HepG2 (cell line): ENCODE results near the gene RIPOR1. TPM values are rescaled to one million over a fixed set of nuclear protein-coding genes. Genes with fewer than 3 reads are reported as not detected.

Source experiments
- ATF7 ChIP-seq, 2 experiments: fragments of 450-650 bp in 1 of 2; sonication (generic) in 1 of 2; formaldehyde crosslinking in 1 of 2; IDR thresholded peaks; 2 replicates each; pipeline versions ENCODE4 v1.4.0 to v1.6.1; 2016 to 2020; ENCODE audit warnings: antibody characterized with exemption in 1 of 2, mild to moderate bottlenecking in 1 of 2, missing genetic modification reagents in 1 of 2
- DZIP1 ChIP-seq: sonication (generic); formaldehyde crosslinking; IDR thresholded peaks from 2 replicates; pipeline ENCODE4 v1.5.0; 2020; ENCODE audit warnings: mild to moderate bottlenecking, missing genetic modification reagents
- ERF ChIP-seq: IDR thresholded peaks from 2 replicates; pipeline ENCODE4 v1.6.1; 2018; ENCODE audit warnings: missing biosample characterization, missing genetic modification reagents
- GABPA ChIP-seq, 2 experiments: IDR thresholded peaks; 2 replicates each; pipeline ENCODE4 v1.6.1; 2011 to 2016; ENCODE audit warnings: low read depth in 2 of 2, low read length in 1 of 2, missing biosample characterization in 1 of 2, missing genetic modification characterization in 1 of 2
- HDAC2 ChIP-seq: sonication (generic); formaldehyde crosslinking; IDR thresholded peaks from 2 replicates; pipeline ENCODE4 v1.4.0; 2020; ENCODE audit warnings: missing genetic modification reagents
- HES4 ChIP-seq: sonication (generic); formaldehyde crosslinking; IDR thresholded peaks from 2 replicates; pipeline ENCODE4 v1.9.0; 2021; ENCODE audit warnings: mild to moderate bottlenecking, missing genetic modification reagents, borderline replicate concordance
- HNF4A ChIP-seq: sonication (generic); formaldehyde crosslinking; IDR thresholded peaks from 2 replicates; pipeline ENCODE4 v1.4.0; 2020; ENCODE audit warnings: missing genetic modification reagents
- IRX3 ChIP-seq: sonication (generic); formaldehyde crosslinking; IDR thresholded peaks from 2 replicates; pipeline ENCODE4 v1.8.1; 2023; ENCODE audit warnings: mild to moderate bottlenecking, low read depth, missing genetic modification reagents, borderline replicate concordance
- KAT2B ChIP-seq: fragments of 150-350 bp; IDR thresholded peaks from 2 replicates; pipeline ENCODE4 v1.6.1; 2014; ENCODE audit warnings: low read depth, low read length, borderline replicate concordance
- KDM2A ChIP-seq: sonication (generic); formaldehyde crosslinking; IDR thresholded peaks from 2 replicates; pipeline ENCODE4 v1.4.0; 2020; ENCODE audit warnings: low read depth, missing genetic modification reagents, borderline replicate concordance
- KLF16 ChIP-seq, 2 experiments: sonication (generic) in 1 of 2; formaldehyde crosslinking in 1 of 2; IDR thresholded peaks; 2 replicates each; pipeline versions ENCODE4 v1.6.1 to v1.8.0; 2016 to 2023; ENCODE audit warnings: missing genetic modification reagents in 2 of 2, missing compliant biosample characterization in 1 of 2
- MTA1 ChIP-seq: sonication (generic); formaldehyde crosslinking; IDR thresholded peaks from 2 replicates; pipeline ENCODE4 v1.4.0; 2020; ENCODE audit warnings: missing genetic modification reagents, mild to moderate bottlenecking, borderline replicate concordance
- REXO4 ChIP-seq: sonication (generic); formaldehyde crosslinking; IDR thresholded peaks from 2 replicates; pipeline ENCODE4 v1.8.0; 2022; ENCODE audit warnings: missing genetic modification reagents, mild to moderate bottlenecking, borderline replicate concordance
- ZFP36 ChIP-seq: fragments of 150-350 bp; IDR thresholded peaks from 2 replicates; pipeline ENCODE4 v1.6.1; 2018; ENCODE audit warnings: borderline replicate concordance, low read length, low read depth; ENCODE audit not compliant: partially characterized antibody
- ZNF225 ChIP-seq: sonication (generic); formaldehyde crosslinking; IDR thresholded peaks from 2 replicates; pipeline ENCODE4 v1.4.0; 2020; ENCODE audit warnings: mild to moderate bottlenecking, missing genetic modification reagents
- ZNF510 ChIP-seq: sonication (generic); formaldehyde crosslinking; IDR thresholded peaks from 2 replicates; pipeline ENCODE4 v1.4.0; 2020; ENCODE audit warnings: low read depth, mild to moderate bottlenecking, missing genetic modification reagents
- ZNF691 ChIP-seq: sonication (generic); formaldehyde crosslinking; IDR thresholded peaks from 2 replicates; pipeline ENCODE4 v1.4.0; 2020; ENCODE audit warnings: missing genetic modification reagents, low read depth, mild to moderate bottlenecking, borderline replicate concordance
- ZSCAN22 ChIP-seq: sonication (generic); formaldehyde crosslinking; IDR thresholded peaks from 2 replicates; pipeline ENCODE4 v1.4.0; 2020; ENCODE audit warnings: mild to moderate bottlenecking, missing genetic modification reagents
- ZZZ3 ChIP-seq: sonication (generic); formaldehyde crosslinking; IDR thresholded peaks from 2 replicates; pipeline ENCODE4 v1.4.0; 2020; ENCODE audit warnings: missing genetic modification reagents, mild to moderate bottlenecking, borderline replicate concordance
- polyA plus RNA-seq, 8 experiments: library from polyadenylated mRNA; depleted of rRNA in 3 of 8; stranded (reverse) in 7 of 8; unstranded in 1 of 8; fragments of >200 nt; fragmentation: Illumina TruSeq in 4 of 8; extraction: Trizol in 4 of 8; gene quantifications; 2 replicates each; pipeline versions ENCODE4 v1.2.1 to v1.2.3, GENCODE V29; 2011 to 2016; ENCODE audit warnings: low read depth in 4 of 8, missing spikeins in 1 of 8, mixed read lengths in 1 of 8; ENCODE audit not compliant: insufficient read depth in 1 of 8
- total RNA-seq, 5 experiments: library from RNA; depleted of rRNA; stranded (reverse); fragments of >200 nt; fragmentation: Illumina TruSeq; extraction: Trizol; gene quantifications; 2 replicates each; pipeline ENCODE4 v1.2.3, GENCODE V29; 2016; ENCODE audit warnings: low read depth in 1 of 5
- TF ChIP-seq, protein P1 (sequence below): sonication (generic); formaldehyde crosslinking; IDR thresholded peaks from 2 replicates; pipeline ENCODE4 v1.5.0; 2020; ENCODE audit warnings: missing genetic modification reagents
- TF ChIP-seq, protein P2 (sequence below): sonication (generic); formaldehyde crosslinking; IDR thresholded peaks from 2 replicates; pipeline ENCODE4 v1.5.0; 2020; ENCODE audit warnings: missing genetic modification reagents
- TF ChIP-seq, protein P3 (sequence below): IDR thresholded peaks from 2 replicates; pipeline ENCODE4 v1.6.1; 2016; ENCODE audit warnings: mild to moderate bottlenecking, missing biosample characterization, missing genetic modification reagents

Gene RIPOR1
- total and polyA plus RNA-seq, 2 of the 13 experiments (the other 11 are each of a cell fraction or from before 2014, with no cell fraction given): 4.6 to 8.1 TPM

GRCh38 chr16:67561824-67562525, 33.3 kb downstream of the RIPOR1 start (continued):
- TF ChIP-seq ZZZ3 (no peak), KAT2B (no peak), MTA1 (CRISPR knock-in tag) (peak; percentile 90), KLF16 (CRISPR knock-in tag; IDR thresholded peaks at IDR 0.05) (peak in 1 of 2 experiments; percentile 48; a peak in 1 of 4 replicates), REXO4 (CRISPR knock-in tag) (no peak; the same call in 1 of the 2 replicates), ZNF225 (0 out of 2 replicates have a peak, but pooled peaks have one; percentile 71), ZSCAN22 (CRISPR knock-in tag) (no peak), DZIP1 (CRISPR knock-in tag) (peak; percentile 97), HNF4A (no peak; the same call in 1 of the 2 replicates), ZFP36 (no peak), KDM2A (CRISPR knock-in tag) (peak; percentile 71), ZNF691 (peak; percentile 33; the same call in 1 of the 2 replicates), ATF7 (IDR thresholded peaks at IDR 0.05) (no peak), ATF7 (CRISPR knock-in tag; IDR thresholded peaks at IDR 0.05) (no peak), HES4 (peak; percentile 51; the same call in 1 of the 2 replicates), HDAC2 (peak; percentile 31; the same call in 1 of the 2 replicates), ERF (peak; percentile 76; the same call in 1 of the 2 replicates), ZNF510 (CRISPR knock-in tag) (no peak; the same call in 1 of the 2 replicates), IRX3 (peak; percentile 84), GABPA (IDR thresholded peaks at IDR 0.05; ENCODE audit: low read depth, low read length) (peak; percentile 46), GABPA (CRISPR knock-in tag; IDR thresholded peaks at IDR 0.05; ENCODE audit: low read depth) (peak; percentile 56)
- TF ChIP-seq, protein P1, sequence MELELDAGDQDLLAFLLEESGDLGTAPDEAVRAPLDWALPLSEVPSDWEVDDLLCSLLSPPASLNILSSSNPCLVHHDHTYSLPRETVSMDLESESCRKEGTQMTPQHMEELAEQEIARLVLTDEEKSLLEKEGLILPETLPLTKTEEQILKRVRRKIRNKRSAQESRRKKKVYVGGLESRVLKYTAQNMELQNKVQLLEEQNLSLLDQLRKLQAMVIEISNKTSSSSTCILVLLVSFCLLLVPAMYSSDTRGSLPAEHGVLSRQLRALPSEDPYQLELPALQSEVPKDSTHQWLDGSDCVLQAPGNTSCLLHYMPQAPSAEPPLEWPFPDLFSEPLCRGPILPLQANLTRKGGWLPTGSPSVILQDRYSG (CRISPR knock-in tag): peak; percentile 71; the same call in 1 of the 2 replicates
- TF ChIP-seq, protein P2, sequence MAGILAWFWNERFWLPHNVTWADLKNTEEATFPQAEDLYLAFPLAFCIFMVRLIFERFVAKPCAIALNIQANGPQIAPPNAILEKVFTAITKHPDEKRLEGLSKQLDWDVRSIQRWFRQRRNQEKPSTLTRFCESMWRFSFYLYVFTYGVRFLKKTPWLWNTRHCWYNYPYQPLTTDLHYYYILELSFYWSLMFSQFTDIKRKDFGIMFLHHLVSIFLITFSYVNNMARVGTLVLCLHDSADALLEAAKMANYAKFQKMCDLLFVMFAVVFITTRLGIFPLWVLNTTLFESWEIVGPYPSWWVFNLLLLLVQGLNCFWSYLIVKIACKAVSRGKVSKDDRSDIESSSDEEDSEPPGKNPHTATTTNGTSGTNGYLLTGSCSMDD: no peak
- TF ChIP-seq, protein P3, sequence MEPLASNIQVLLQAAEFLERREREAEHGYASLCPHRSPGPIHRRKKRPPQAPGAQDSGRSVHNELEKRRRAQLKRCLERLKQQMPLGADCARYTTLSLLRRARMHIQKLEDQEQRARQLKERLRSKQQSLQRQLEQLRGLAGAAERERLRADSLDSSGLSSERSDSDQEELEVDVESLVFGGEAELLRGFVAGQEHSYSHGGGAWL (CRISPR knock-in tag): peak; percentile 44; the same call in 1 of the 2 replicates
